ENCODE measurements around the gene HECW1. TPM values are rescaled to one million over a fixed set of nuclear protein-coding genes. Genes with fewer than 3 reads are reported as not detected.

Gene HECW1
- total RNA-seq, 1 experiment from 2014 or later: 1.8 TPM

- no peak overlapping the region for H3K4me3 Mint-ChIP-seq (ENCODE audit: unreplicated experiment)
- H3K4me1 ChIP-seq: no peaks in the 10 kb centered on the region
- H3K27me3 Mint-ChIP-seq (ENCODE audit: insufficient read depth, unreplicated experiment): peaks cover 14% of the 10 kb centered on the region
- ChIA-PET CTCF (no interaction called here), POLR2A (no interaction called here)
- TF ChIP-seq CTCF (IDR thresholded peaks at IDR 0.05; ENCODE audit: insufficient read depth in 1 of 2, low read depth in 1 of 2, low read length in 1 of 2, severe bottlenecking in 1 of 2, unreplicated experiment in 1 of 2): no peak
- no peak for DNase-seq
- H3K36me3 ChIP-seq (ENCODE audit: control insufficient read depth, insufficient read depth, low read length): no peaks in the 10 kb centered on the region
- BruUV-seq (replicated peaks): no TSS peak
- H3K4me3 ChIP-seq (ENCODE audit: low read depth, low read length): no peak overlapping the region
- H3K4me1 Mint-ChIP-seq (ENCODE audit: low read depth, unreplicated experiment): no peaks in the 10 kb centered on the region
- H3K27ac Mint-ChIP-seq (ENCODE audit: unreplicated experiment): no peak overlapping the region
- no peaks in the 10 kb centered on the region for H3K27me3 ChIP-seq (replicated peaks; ENCODE audit: control insufficient read depth, insufficient read depth, low read length)
- no peaks in the 10 kb centered on the region for H3K9me3 ChIP-seq
- intact Hi-C loops (cut with micrococcal nuclease; ENCODE audit: unreplicated experiment): no loop called here
- no peaks in the 10 kb centered on the region for H3K36me3 Mint-ChIP-seq (ENCODE audit: insufficient read depth, unreplicated experiment)
- H3K9me3 Mint-ChIP-seq (ENCODE audit: unreplicated experiment): no peaks in the 10 kb centered on the region
These were observed 56.6 kb downstream of the HECW1 start for GRCh38 chr7:43169076-43169475.

- Mint-ChIP-seq H3K4me3 (ENCODE audit: unreplicated experiment) (no peak overlapping the region), H3K9me3 (ENCODE audit: unreplicated experiment) (no peaks in the 10 kb centered on the region), H3K36me3 (ENCODE audit: insufficient read depth, unreplicated experiment) (no peaks in the 10 kb centered on the region), H3K4me1 (ENCODE audit: low read depth, unreplicated experiment) (no peaks in the 10 kb centered on the region), H3K27me3 (ENCODE audit: insufficient read depth, unreplicated experiment) (peaks cover 20% of the 10 kb centered on the region), H3K27ac (ENCODE audit: unreplicated experiment) (no peak overlapping the region)
- POLR2A ChIA-PET: no interaction called here
- Histone ChIP-seq H3K9me3 (no peaks in the 10 kb centered on the region), H3K4me3 (ENCODE audit: low read depth, low read length) (no peak overlapping the region), H3K36me3 (ENCODE audit: control insufficient read depth, insufficient read depth, low read length) (no peaks in the 10 kb centered on the region), H3K27me3 (replicated peaks; ENCODE audit: control insufficient read depth, insufficient read depth, low read length) (no peaks in the 10 kb centered on the region), H3K4me1 (no peaks in the 10 kb centered on the region)
- TF ChIP-seq CTCF (IDR thresholded peaks at IDR 0.05; ENCODE audit: insufficient read depth in 1 of 2, low read depth in 1 of 2, low read length in 1 of 2, severe bottlenecking in 1 of 2, unreplicated experiment in 1 of 2): no peak
- DNase-seq: no peak
- CTCF ChIA-PET: no interaction called here
- no TSS peak for BruUV-seq (replicated peaks)
- intact Hi-C loops (cut with micrococcal nuclease; ENCODE audit: unreplicated experiment): no loop called here
These were observed 58.1 kb downstream of the HECW1 start for GRCh38 chr7:43170571-43170970.

- BruUV-seq (replicated peaks): no TSS peak
- Mint-ChIP-seq H3K36me3 (ENCODE audit: insufficient read depth, unreplicated experiment) (no peaks in the 10 kb centered on the region), H3K27me3 (ENCODE audit: insufficient read depth, unreplicated experiment) (peaks cover 15% of the 10 kb centered on the region), H3K9me3 (ENCODE audit: unreplicated experiment) (peaks cover 3% of the 10 kb centered on the region), H3K4me1 (ENCODE audit: low read depth, unreplicated experiment) (no peaks in the 10 kb centered on the region), H3K4me3 (ENCODE audit: unreplicated experiment) (no peak overlapping the region), H3K27ac (ENCODE audit: unreplicated experiment) (no peak overlapping the region)
- CTCF ChIA-PET: no interaction called here
- Histone ChIP-seq H3K36me3 (ENCODE audit: control insufficient read depth, insufficient read depth, low read length) (no peaks in the 10 kb centered on the region), H3K27me3 (replicated peaks; ENCODE audit: control insufficient read depth, insufficient read depth, low read length) (no peaks in the 10 kb centered on the region), H3K9me3 (no peaks in the 10 kb centered on the region), H3K4me3 (ENCODE audit: low read depth, low read length) (no peak overlapping the region), H3K4me1 (no peaks in the 10 kb centered on the region)
- intact Hi-C loops (cut with micrococcal nuclease; ENCODE audit: unreplicated experiment): no loop called here
- POLR2A ChIA-PET: no interaction called here
- no peak for TF ChIP-seq CTCF (IDR thresholded peaks at IDR 0.05; ENCODE audit: insufficient read depth in 1 of 2, low read depth in 1 of 2, low read length in 1 of 2, severe bottlenecking in 1 of 2, unreplicated experiment in 1 of 2)
- no peak for DNase-seq
These were observed 63.2 kb downstream of the HECW1 start for GRCh38 chr7:43175570-43176200.
